GM19397 (cell line): ENCODE measurements around the gene PACSIN1.

ENCODE experiments used
- ATAC-seq: cut with Tn5 transposase; IDR thresholded peaks from one replicate; pipeline ENCODE4 v1.9.1; 2021; ENCODE audit warnings: mild to moderate bottlenecking, moderate library complexity; ENCODE audit not compliant: unreplicated experiment

PACSIN1 gene

DNA sequence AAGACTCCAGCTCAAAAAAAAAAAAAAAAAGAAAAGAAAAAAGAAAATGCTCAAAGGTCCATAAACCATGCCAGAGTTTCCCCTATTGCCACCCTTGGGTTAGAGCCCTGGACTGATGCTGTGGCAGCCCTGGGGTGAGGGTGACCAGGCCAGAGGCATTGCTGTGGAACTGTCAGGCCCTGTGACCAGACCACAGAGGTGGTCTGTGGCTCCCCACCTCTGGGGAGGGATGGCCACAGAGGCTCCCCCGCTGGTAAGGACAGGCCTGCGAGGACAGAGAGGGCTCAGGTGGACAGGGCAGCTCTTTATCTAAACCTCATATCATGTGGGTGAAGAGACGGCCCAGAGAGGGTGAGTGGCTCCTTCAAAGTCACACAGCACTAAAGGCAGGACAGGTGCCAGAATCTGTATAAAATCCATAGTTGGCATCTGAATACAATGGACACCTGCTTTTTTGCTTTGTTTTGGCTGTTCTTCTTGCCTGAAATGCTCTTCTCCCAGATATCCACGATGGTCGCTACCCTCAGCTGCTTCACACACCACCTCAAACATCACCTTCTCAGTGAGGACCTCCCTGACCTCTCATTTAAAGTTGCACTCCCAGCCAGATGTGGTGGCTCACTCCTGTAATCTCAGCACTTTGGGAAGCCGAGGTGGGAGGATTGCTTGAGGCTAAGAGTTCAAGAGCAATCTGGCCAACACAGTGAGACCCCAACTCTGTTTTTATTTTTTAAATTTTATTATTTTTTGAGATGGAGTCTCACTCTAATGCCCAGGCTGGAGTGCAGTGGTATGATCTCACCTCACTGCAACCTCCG, 112.8 kb downstream of the PACSIN1 start:
- no peak for ATAC-seq

DNA sequence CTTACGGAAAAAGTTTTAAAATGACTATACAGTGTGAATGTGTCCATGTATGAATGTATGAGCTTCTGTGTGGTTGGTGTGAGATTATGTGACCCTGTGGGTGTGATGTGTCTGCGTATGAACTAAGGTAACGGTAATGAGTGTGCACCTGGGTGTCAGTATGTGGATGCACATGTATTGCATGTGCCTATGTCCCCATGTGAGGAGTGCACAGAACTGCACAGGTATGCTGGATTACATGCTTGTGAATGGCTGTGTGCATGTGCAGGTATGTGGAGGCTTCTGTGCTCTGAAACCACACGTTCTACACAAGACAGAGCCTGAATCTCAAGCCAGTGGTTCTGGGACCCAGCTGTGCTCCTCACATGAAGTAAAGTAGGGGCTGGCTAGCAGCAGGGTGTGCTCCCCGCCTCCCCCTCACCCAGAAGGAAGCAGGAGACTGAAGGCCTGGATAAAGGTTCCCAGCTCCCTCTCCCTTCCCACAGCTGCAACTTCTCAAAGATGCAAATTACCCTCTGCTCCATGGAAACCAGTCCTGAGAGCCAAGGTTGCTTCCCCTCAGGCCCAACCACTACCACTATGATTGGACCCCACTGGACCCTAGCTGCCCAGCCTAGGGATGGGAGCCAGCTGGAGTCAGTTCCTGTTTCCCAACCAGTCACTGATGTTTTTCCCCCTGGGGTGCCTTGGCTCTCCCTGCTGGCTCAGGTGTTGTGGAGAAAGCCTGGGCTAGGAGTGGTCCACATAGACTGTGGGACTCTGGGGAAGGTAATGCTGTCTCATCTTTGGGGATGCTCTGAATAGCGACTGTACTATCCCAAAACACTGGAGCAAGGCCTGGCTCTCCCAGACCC, 115.1 kb downstream of the PACSIN1 start:
- ATAC-seq = no peak

- ATAC-seq = no peak
Measured at GRCh38 chr6:34581561-34581920, 115.7 kb downstream of the PACSIN1 start.

DNA sequence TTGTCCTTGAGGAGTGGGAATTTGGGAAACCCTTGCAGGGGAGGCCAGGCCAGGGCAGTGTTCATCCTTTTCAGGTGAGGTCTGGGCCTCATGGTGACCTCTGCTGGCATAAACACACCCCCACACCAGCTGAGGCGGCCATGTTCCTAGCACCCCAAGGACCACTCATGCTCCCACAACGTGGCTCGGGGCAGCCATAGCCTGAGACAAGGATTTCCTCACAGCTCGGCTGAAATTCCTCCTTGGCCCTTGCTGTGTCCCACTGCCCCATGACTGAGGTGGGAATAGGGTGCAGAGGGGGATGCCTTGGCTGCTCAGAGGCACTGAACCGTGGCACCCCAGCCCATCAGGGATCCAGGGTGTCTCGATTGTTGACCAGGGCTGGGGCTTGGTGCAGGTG, 117.6 kb downstream of the PACSIN1 start:
- no peak for ATAC-seq

- no peak for ATAC-seq
Measured at GRCh38 chr6:34583861-34584604, 118.2 kb downstream of the PACSIN1 start.

DNA sequence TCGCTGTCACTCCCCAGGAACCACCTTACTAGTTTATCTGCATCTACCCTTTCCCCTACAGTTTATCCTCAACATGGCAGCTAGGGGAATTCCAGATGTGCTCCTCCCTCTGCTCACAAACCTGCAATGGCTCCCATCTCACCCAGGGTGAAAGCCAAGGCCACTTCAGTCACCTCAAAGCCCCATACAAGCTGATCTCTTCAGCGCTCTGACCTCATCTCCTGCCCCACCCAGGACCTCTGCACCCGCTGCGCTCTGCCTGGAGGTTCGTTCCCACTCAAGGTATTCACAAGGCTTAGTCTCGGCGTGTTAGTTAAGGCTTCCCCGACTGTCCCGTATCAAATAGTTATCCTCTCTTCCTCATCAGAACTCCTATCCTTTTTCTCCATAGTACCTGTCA, 118.8 kb downstream of the PACSIN1 start:
- ATAC-seq = no peak
